Loucy (cell line): ENCODE measurements around the gene OSBPL7.

Experiments
- H2AFZ ChIP-seq: fragments of 200-600 bp; sonication (generic); 2 replicates; pipeline ENCODE4 v1.6.0; 2016; ENCODE audit warnings: antibody characterized with exemption, mild to moderate bottlenecking, low read length, moderate library complexity
- H3F3A ChIP-seq: fragments of 200-600 bp; 2 replicates; pipeline ENCODE4 v1.6.0; 2016; ENCODE audit warnings: antibody characterized with exemption, low read depth, mild to moderate bottlenecking
- H3K27me3 ChIP-seq: fragments of 200-600 bp; sonication (generic); 2 replicates; pipeline ENCODE4 v1.6.1; 2014; ENCODE audit warnings: low read length, mild to moderate bottlenecking; ENCODE audit not compliant: insufficient read depth, poor library complexity, severe bottlenecking
- H3K36me3 ChIP-seq: fragments of 200-600 bp; sonication (generic); 2 replicates; pipeline ENCODE4 v1.6.1; 2016; ENCODE audit warnings: low read length; ENCODE audit not compliant: insufficient read depth
- H3K4me1 ChIP-seq: fragments of 200-600 bp; sonication (generic); 2 replicates; pipeline ENCODE4 v1.5.1; 2014; ENCODE audit warnings: low read length, mild to moderate bottlenecking; ENCODE audit not compliant: insufficient read depth, poor library complexity, severe bottlenecking
- H3K4me2 ChIP-seq: fragments of 200-600 bp; sonication (generic); 2 replicates; pipeline ENCODE4 v1.6.0; 2014; ENCODE audit warnings: antibody characterized with exemption, low read length, low read depth, mild to moderate bottlenecking; ENCODE audit not compliant: poor library complexity, severe bottlenecking
- H3K4me3 ChIP-seq: fragments of 200-600 bp; sonication (generic); 2 replicates; pipeline ENCODE4 v1.5.1; 2014; ENCODE audit warnings: low read length, mild to moderate bottlenecking, mixed read lengths; ENCODE audit not compliant: poor library complexity, severe bottlenecking
- H3K79me2 ChIP-seq: fragments of 200-600 bp; sonication (generic); 2 replicates; pipeline ENCODE4 v1.6.1; 2014; ENCODE audit warnings: low read length; ENCODE audit not compliant: insufficient read depth
- H3K9ac ChIP-seq: fragments of 200-600 bp; sonication (generic); 2 replicates; pipeline ENCODE4 v1.6.0; 2014; ENCODE audit warnings: mild to moderate bottlenecking, low read depth, low read length, moderate library complexity; ENCODE audit not compliant: poor library complexity, severe bottlenecking
- H3K9me2 ChIP-seq: fragments of 200-600 bp; sonication (generic); replicated peaks from 2 replicates; pipeline ENCODE4 v1.6.1; 2016; ENCODE audit warnings: low read depth, low read length, mixed read lengths
- H3K9me3 ChIP-seq: fragments of 200-600 bp; sonication (generic); 2 replicates; pipeline ENCODE4 v1.6.1; 2014; ENCODE audit warnings: mild to moderate bottlenecking, antibody characterized with exemption, low read length, low read depth; ENCODE audit not compliant: insufficient read depth
- H4K20me1 ChIP-seq: fragments of 200-600 bp; sonication (generic); 2 replicates; pipeline ENCODE4 v1.6.0; 2014; ENCODE audit warnings: antibody characterized with exemption, low read length, mild to moderate bottlenecking; ENCODE audit not compliant: insufficient read depth, poor library complexity, severe bottlenecking
- CTCF ChIP-seq: fragments of 200-600 bp; sonication (generic); conservative IDR thresholded peaks from 2 replicates; pipeline ENCODE4 v1.5.1; 2014; ENCODE audit warnings: mild to moderate bottlenecking, antibody characterized with exemption, low read length
- EZH2phosphoT487 ChIP-seq: fragments of 200-600 bp; IDR thresholded peaks from 2 replicates; pipeline ENCODE4 v1.6.1; 2018; ENCODE audit warnings: antibody characterized with exemption, mild to moderate bottlenecking, moderate library complexity, borderline replicate concordance

The OSBPL7 gene

GRCh38 chr17:47821424-47822391 lies at the start of gene OSBPL7:
TSS of gene OSBPL7 (minus strand) at chr17:47821794. CDS start at chr17:47820278, 1,516 bp downstream.
- Histone ChIP-seq H3K9me3 (no peaks in the 10 kb centered on the region), H2AFZ (peak within 1 kb of the TSS; percentile 83), H3K4me3 (peak within 1 kb of the TSS; percentile 81), H3K9me2 (no peaks in the 10 kb centered on the region), H4K20me1 (peaks cover 5% of the 10 kb centered on the region), H3K27me3 (no peaks in the 10 kb centered on the region), H3K36me3 (peaks cover 25% of the 10 kb centered on the region; the same call in 1 of the 2 replicates), H3K4me1 (peaks cover 16% of the 10 kb centered on the region), H3K79me2 (peaks cover 12% of the 10 kb centered on the region; the same call in 1 of the 2 replicates), H3F3A (no peaks in the 10 kb centered on the region), H3K9ac (peak within 1 kb of the TSS; percentile 78), H3K4me2 (peak within 1 kb of the TSS; percentile 95)
- TF ChIP-seq EZH2phosphoT487: no peak
- peak; percentile 74 for TF ChIP-seq CTCF

GRCh38 chr17:47871048-47871447 lies 49.5 kb upstream of the OSBPL7 start:
- Histone ChIP-seq H3K4me1 (no peaks in the 10 kb centered on the region), H3K9ac (no peak overlapping the region), H4K20me1 (no peaks in the 10 kb centered on the region), H3K9me3 (no peaks in the 10 kb centered on the region), H3K4me3 (no peak overlapping the region), H3K9me2 (no peaks in the 10 kb centered on the region), H2AFZ (no peak overlapping the region), H3K27me3 (no peaks in the 10 kb centered on the region), H3K4me2 (no peak overlapping the region), H3K36me3 (no peaks in the 10 kb centered on the region), H3F3A (no peaks in the 10 kb centered on the region), H3K79me2 (no peaks in the 10 kb centered on the region)
- TF ChIP-seq EZH2phosphoT487 (no peak), CTCF (no peak)

- Histone ChIP-seq H3K4me3 (no peak overlapping the region), H3K4me2 (no peak overlapping the region), H3K79me2 (no peaks in the 10 kb centered on the region), H3F3A (no peaks in the 10 kb centered on the region), H4K20me1 (no peaks in the 10 kb centered on the region), H3K9me2 (no peaks in the 10 kb centered on the region), H3K9ac (no peak overlapping the region), H3K4me1 (no peaks in the 10 kb centered on the region), H3K27me3 (no peaks in the 10 kb centered on the region), H3K36me3 (no peaks in the 10 kb centered on the region), H3K9me3 (no peaks in the 10 kb centered on the region), H2AFZ (no peak overlapping the region)
- TF ChIP-seq EZH2phosphoT487 (no peak), CTCF (no peak)
Observed at GRCh38 chr17:47870056-47870455, 48.5 kb upstream of the OSBPL7 start.
